Ovary (tissue), 9 donors: ENCODE results near the gene CCDC85B. TPM values are rescaled to one million over a fixed set of nuclear protein-coding genes. Genes with fewer than 3 reads are reported as not detected.
A peak's percentile ranks its signal among the peaks of the same experiment; 100 is the strongest.

Source experiments
- DNase-seq, 5 donors: peaks; one replicate each; pipeline ENCODE4 v3.0.0-alpha.2; 2019 to 2020
- H3K27ac ChIP-seq, 2 donors: fragments of 200-600 bp; one replicate each; pipeline versions ENCODE4 v1.5.1 to v1.8.0; 2019 to 2022
- H3K27me3 ChIP-seq: fragments of 200-600 bp; one replicate; pipeline ENCODE4 v1.8.0; 2022
- H3K36me3 ChIP-seq: fragments of 200-600 bp; sonication (generic); one replicate; pipeline ENCODE4 v1.5.1; 2019
- H3K4me1 ChIP-seq: one replicate; pipeline ENCODE4 v1.8.1; 2013; ENCODE audit warnings: mild to moderate bottlenecking, moderate library complexity; ENCODE audit not compliant: insufficient read depth
- H3K4me3 ChIP-seq: fragments of 200-600 bp; sonication (generic); one replicate; pipeline ENCODE4 v1.5.1; 2017
- H3K9me3 ChIP-seq, 2 donors: fragments of 200-600 bp in 1 of 2; sonication (generic) in 1 of 2; one replicate each; pipeline versions ENCODE4 v1.5.1 to v1.8.1; 2013 to 2019; ENCODE audit warnings: mild to moderate bottlenecking in 1 of 2, moderate library complexity in 1 of 2
- CTCF ChIP-seq, 3 donors: fragments of 450-650 bp in 2 of 3; fragments of 200-600 bp in 1 of 3; IDR thresholded peaks; one replicate each; pipeline versions ENCODE4 v1.5.1 to v1.8.0; 2016 to 2022; ENCODE audit warnings: antibody characterized with exemption in 3 of 3, mild to moderate bottlenecking in 1 of 3
- EP300 ChIP-seq: sonication (generic); formaldehyde crosslinking; IDR thresholded peaks from one replicate; pipeline ENCODE4 v1.6.1; 2017; ENCODE audit warnings: antibody characterized with exemption
- POLR2A ChIP-seq: fragments of 450-650 bp; IDR thresholded peaks from one replicate; pipeline ENCODE4 v1.6.1; 2017; ENCODE audit warnings: antibody characterized with exemption, mild to moderate bottlenecking, moderate library complexity
- WGBS, 3 donors: extraction: QIAGEN DNeasy Blood & Tissue Kit in 1 of 3; methylation state at CpG; one replicate each; pipeline versions ENCODE4 v1.1.5 to v1.1.7; 2013 to 2017; 5-methylcytosine and 5-hydroxymethylcytosine counted together
- intact Hi-C, 4 donors: fragments of 100-400 bp; cut with DNase I; formaldehyde crosslinking; loops; one replicate each; pipeline versions ENCODE4 v1.11.0 to v1.15.1; 2022 to 2023
- polyA plus RNA-seq, 2 donors: library from polyadenylated mRNA; stranded (reverse); fragments of 200-250 nt in 1 of 2; fragments of 350-450 nt in 1 of 2; fragmentation: Illumina TruSeq in 1 of 2; extraction: RNeasy Lipid Tissue Mini Kit (QIAGEN cat#74804) in 1 of 2; gene quantifications; one replicate each; pipeline ENCODE4 v1.2.3, GENCODE V29; 2013 to 2014
- total RNA-seq, 7 donors: library from RNA; depleted of rRNA in 2 of 7; stranded (reverse); fragments of >200 nt in 2 of 7; fragmentation: NEBNext Ultra II Directional in 3 of 7; extraction: Animal tissue kit (Norgen Biotek cat#: 25700) in 3 of 7; gene quantifications; one replicate each; pipeline versions ENCODE4 v1.1.0 to v1.2.4, GENCODE V29; 2016 to 2023
- donor health status: DM: no; HTN: no; CAD: no; lungs with moderate emphysema.
- donor health status: DM: no; HTN: no; CAD: no.
- donor health status: Bipolar disorder and iron deficiency.
- donor health status: DM: yes; HTN: yes; CAD: no.
- donor health status: DM: no; HTN: no; CAD: no.
- donor health status: DM: yes; HTN: yes; CAD: no.

Gene CCDC85B
- total and polyA plus RNA-seq, 9 donors: 31.5 to 85.0 (median 55.6) TPM; not detected in 1

GRCh38 chr11:65870307-65870658 lies 20.2 kb upstream of the CCDC85B start:
- H3K27me3 ChIP-seq: no peaks in the 10 kb centered on the region
- H3K4me3 ChIP-seq: no peak overlapping the region
- H3K4me1 ChIP-seq: peaks cover 4% of the 10 kb centered on the region
- no peaks in the 10 kb centered on the region for H3K9me3 ChIP-seq
- TF ChIP-seq EP300 (no peak), POLR2A (no peak), CTCF (IDR thresholded peaks at IDR 0.05) (no peak)
- WGBS, 3 donors: 73 to 84% (median 76%) methylated on average over 11 of the region's 11 CpGs
- peak in 2 of 5 donors; percentile 21 to 32 for DNase-seq
- H3K36me3 ChIP-seq: no peaks in the 10 kb centered on the region
- no peak overlapping the region for H3K27ac ChIP-seq
- intact Hi-C loops: no loop called here

GRCh38 chr11:65870706-65871681 lies 19.5 kb upstream of the CCDC85B start:
- no peaks in the 10 kb centered on the region for H3K36me3 ChIP-seq
- no peaks in the 10 kb centered on the region for H3K9me3 ChIP-seq
- H3K4me3 ChIP-seq: no peak overlapping the region
- intact Hi-C loops: no loop called here
- TF ChIP-seq EP300 (no peak), CTCF (IDR thresholded peaks at IDR 0.05) (no peak), POLR2A (no peak)
- DNase-seq: peak in 3 of 5 donors; percentile 29 to 38 (median 36)
- peaks cover 4% of the 10 kb centered on the region for H3K4me1 ChIP-seq
- H3K27me3 ChIP-seq: no peaks in the 10 kb centered on the region
- peak overlapping the region; percentile 85 to 96 for H3K27ac ChIP-seq
- WGBS, 3 donors: 61 to 66% (median 61%) methylated on average over 22 to 24 of the region's 24 CpGs

- peak overlapping the region; percentile 63 for H3K4me3 ChIP-seq
- H3K27ac ChIP-seq: peak overlapping the region; percentile 85 to 96
- TF ChIP-seq EP300 (no peak), CTCF (IDR thresholded peaks at IDR 0.05) (no peak), POLR2A (no peak)
- no peaks in the 10 kb centered on the region for H3K27me3 ChIP-seq
- intact Hi-C loops: no loop called here
- peaks cover 4% of the 10 kb centered on the region for H3K4me1 ChIP-seq
- 3 to 6% (median 5%) methylated on average over 23 to 26 of the region's 26 CpGs for whole genome bisulfite sequencing, 3 donors
- DNase-seq: peak in 4 of 5 donors; percentile 43 to 67 (median 57)
- H3K9me3 ChIP-seq: no peaks in the 10 kb centered on the region
- H3K36me3 ChIP-seq: no peaks in the 10 kb centered on the region
Measured at GRCh38 chr11:65871811-65872548, 18.5 kb upstream of the CCDC85B start.

- DNase-seq: peak; percentile 66 to 81 (median 70)
- intact Hi-C loops: no loop called here
- Histone ChIP-seq H3K36me3 (no peaks in the 10 kb centered on the region), H3K27ac (peak within 1 kb of the TSS; percentile 85 to 96), H3K4me3 (peak within 1 kb of the TSS; percentile 63), H3K27me3 (no peaks in the 10 kb centered on the region), H3K9me3 (no peaks in the 10 kb centered on the region), H3K4me1 (peaks cover 4% of the 10 kb centered on the region)
- WGBS, 3 donors: 0 to 1% (median 0%) methylated on average over 11 to 69 of the region's 69 CpGs
- TF ChIP-seq POLR2A (peak; percentile 25), CTCF (IDR thresholded peaks at IDR 0.05) (no peak), EP300 (no peak)
Measured at GRCh38 chr11:65872586-65873317, 17.7 kb upstream of the CCDC85B start, which contains the start of gene EFEMP2. TSS of gene EFEMP2 (minus strand) at chr11:65872800. CDS start at chr11:65872354, 446 bp downstream.
